Skeletal muscle tissue (tissue), 4 donors: Measurements from ENCODE around the gene NIN. TPM values are rescaled to one million over a fixed set of nuclear protein-coding genes. Genes with fewer than 3 reads are reported as not detected.

Experiments
- H3K27ac ChIP-seq: one replicate; pipeline ENCODE4 v1.7.0; 2013; ENCODE audit warnings: mild to moderate bottlenecking, low read depth, low read length, inconsistent platforms
- H3K27me3 ChIP-seq, 3 donors: one replicate each; pipeline ENCODE4 v1.7.0; 2013; ENCODE audit warnings: low read length in 3 of 3; ENCODE audit not compliant: control insufficient read depth in 3 of 3, insufficient read depth in 3 of 3
- H3K36me3 ChIP-seq, 3 donors: one replicate each; pipeline ENCODE4 v1.7.0; 2013; ENCODE audit warnings: low read length in 3 of 3; ENCODE audit not compliant: control insufficient read depth in 3 of 3, insufficient read depth in 3 of 3
- H3K4me1 ChIP-seq, 3 donors: one replicate each; pipeline ENCODE4 v1.7.0; 2013; ENCODE audit warnings: low read length in 3 of 3, mild to moderate bottlenecking in 3 of 3; ENCODE audit not compliant: control insufficient read depth in 3 of 3, insufficient read depth in 3 of 3
- H3K4me3 ChIP-seq, 3 donors: one replicate each; pipeline ENCODE4 v1.7.0; 2013; ENCODE audit warnings: low read length in 3 of 3
- H3K9ac ChIP-seq, 3 donors: one replicate each; pipeline ENCODE4 v1.7.0; 2013; ENCODE audit warnings: low read length in 3 of 3, mild to moderate bottlenecking in 3 of 3, moderate library complexity in 2 of 3, low read depth in 1 of 3
- H3K9me3 ChIP-seq, 3 donors: one replicate each; pipeline ENCODE4 v1.7.0; 2013; ENCODE audit warnings: low read length in 3 of 3; ENCODE audit not compliant: control insufficient read depth in 3 of 3
- total RNA-seq: library from RNA; depleted of rRNA; stranded (reverse); fragments of >200 nt; gene quantifications from one replicate; pipeline ENCODE4 v1.2.3, GENCODE V29; 2014
- donor health status: Osteomylitis.

The NIN gene
- total RNA-seq, 1 donor from 2014 or later = 24.0 TPM

DNA sequence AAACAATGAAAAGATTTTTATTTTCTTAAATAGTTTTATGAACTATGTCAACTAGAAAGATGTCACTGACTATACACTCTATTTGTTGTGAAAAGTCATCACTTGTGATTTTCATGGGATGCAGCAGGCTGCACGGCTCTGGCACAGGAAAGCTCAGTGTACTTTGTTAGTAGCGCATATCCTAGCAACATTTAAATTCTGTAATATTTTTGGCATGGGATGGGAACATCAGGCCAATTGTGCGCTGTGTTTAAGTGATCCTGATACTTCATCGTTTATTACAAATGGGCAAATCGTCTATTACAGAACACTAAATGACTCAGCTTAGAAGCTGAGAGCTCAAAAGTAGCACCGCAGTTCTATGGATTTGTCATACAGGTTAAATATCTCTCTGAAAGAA is 102.1 kb downstream of the NIN start:
- Histone ChIP-seq H3K4me1 (no peaks in the 10 kb centered on the region), H3K9ac (no peak overlapping the region), H3K9me3 (no peaks in the 10 kb centered on the region), H3K27ac (no peak overlapping the region), H3K27me3 (no peaks in the 10 kb centered on the region), H3K4me3 (no peak overlapping the region), H3K36me3 (peaks cover 33 to 77% (median 55%) of the 10 kb centered on the region in 3 donors)

DNA sequence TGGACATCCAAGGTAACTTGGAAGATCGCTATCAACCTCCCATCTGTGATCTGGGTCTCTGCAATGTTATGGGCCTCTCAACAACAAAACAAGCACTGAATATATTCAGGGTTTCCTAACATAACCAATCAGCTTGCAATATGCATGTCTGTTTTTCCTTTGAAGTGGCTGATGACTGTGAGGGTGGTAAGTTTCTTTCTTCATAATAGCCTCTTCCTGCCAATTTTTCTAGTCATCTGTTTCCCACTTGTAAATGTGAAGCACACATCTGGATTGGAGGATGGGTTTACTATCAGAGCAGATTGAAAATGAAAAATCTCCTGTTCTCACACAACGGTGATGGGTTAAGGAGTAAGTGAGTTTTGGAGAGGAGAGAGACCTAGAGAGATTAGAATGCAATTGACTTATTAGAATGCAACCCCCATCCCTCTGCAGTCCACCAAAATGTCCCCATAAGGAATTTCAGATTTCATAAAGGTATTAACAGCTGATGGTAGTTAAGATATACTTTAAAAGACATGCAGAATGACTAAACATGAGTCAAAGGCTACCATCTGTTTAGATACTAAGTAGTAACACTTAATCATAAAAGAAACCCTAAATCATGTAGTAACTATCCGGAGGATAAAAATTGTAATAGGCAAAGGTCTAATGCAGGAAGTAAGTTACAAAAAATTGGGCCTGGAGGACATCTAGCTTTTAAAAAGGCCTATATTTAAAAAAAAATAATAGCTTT is 104.4 kb downstream of the NIN start:
- Histone ChIP-seq H3K27ac (no peak overlapping the region), H3K4me1 (no peaks in the 10 kb centered on the region), H3K36me3 (peaks cover 33 to 65% (median 62%) of the 10 kb centered on the region in 3 donors), H3K27me3 (no peaks in the 10 kb centered on the region), H3K4me3 (no peak overlapping the region), H3K9ac (no peak overlapping the region), H3K9me3 (no peaks in the 10 kb centered on the region)

DNA sequence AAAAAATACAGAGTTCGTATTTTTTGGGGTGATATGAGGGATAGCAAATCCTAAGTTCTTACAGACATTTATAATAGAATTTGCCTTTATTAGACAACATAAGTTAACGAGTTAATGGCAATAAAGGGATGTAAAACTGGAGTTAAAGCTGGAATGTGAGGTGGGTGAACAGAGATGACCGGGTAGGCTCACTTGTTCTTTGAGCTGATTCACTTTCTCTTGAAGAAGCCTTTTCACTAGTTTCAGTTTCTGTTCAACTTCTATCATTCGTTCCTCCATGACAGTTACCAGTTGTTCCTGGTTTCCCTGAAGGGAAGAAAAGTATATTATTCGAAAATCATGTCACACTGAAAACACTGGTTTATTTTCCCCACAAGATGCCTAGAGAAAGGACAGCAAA is 105.2 kb downstream of the NIN start:
- H3K9ac ChIP-seq = no peak overlapping the region
- no peaks in the 10 kb centered on the region for H3K9me3 ChIP-seq
- H3K27ac ChIP-seq = no peak overlapping the region
- no peaks in the 10 kb centered on the region for H3K4me1 ChIP-seq
- H3K27me3 ChIP-seq = no peaks in the 10 kb centered on the region
- H3K36me3 ChIP-seq = peaks cover 33 to 61% (median 59%) of the 10 kb centered on the region in 3 donors
- no peak overlapping the region for H3K4me3 ChIP-seq

DNA sequence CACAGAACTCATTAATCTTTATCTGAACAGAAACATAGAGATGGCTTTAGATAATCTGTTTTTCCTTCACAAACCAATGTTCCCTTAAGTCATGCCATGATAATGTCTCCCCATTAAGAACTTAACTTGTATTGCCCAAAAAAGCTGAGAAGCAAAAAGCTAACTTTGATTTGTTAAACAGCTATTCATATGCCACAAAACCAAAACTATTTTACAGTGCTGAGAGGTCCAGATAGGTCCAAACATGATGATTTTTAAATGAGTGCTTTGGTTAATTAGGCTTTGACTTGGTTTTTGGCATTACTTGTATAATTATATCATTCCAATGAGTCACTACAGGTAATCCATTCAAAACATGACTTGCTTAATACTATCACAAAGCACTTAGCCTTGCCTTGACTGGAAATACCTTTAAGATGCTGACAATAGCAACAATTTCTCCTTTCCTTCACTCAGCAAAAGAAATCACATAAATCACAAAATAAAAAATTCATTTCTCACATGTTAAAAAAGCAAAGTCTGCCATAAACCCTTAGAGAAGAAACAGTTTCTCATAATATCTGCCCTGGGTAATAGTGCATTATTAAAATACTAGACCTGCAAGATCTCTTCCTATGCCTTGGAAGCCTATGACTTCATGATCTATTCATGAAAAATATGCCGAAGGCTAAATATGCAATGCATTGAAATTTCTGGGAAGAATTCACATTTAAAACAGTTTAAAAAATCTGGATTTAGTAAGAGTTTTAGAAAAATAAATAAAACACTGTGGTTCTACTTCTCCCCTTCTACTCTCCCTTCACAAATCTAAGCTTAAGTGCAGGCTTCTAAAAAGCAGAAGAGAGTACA is 110.8 kb downstream of the NIN start:
- Histone ChIP-seq H3K9ac (no peak overlapping the region), H3K27me3 (no peaks in the 10 kb centered on the region), H3K9me3 (no peaks in the 10 kb centered on the region), H3K4me3 (no peak overlapping the region), H3K27ac (no peak overlapping the region), H3K4me1 (no peaks in the 10 kb centered on the region), H3K36me3 (peaks cover 8 to 24% (median 16%) of the 10 kb centered on the region in 3 donors)

DNA sequence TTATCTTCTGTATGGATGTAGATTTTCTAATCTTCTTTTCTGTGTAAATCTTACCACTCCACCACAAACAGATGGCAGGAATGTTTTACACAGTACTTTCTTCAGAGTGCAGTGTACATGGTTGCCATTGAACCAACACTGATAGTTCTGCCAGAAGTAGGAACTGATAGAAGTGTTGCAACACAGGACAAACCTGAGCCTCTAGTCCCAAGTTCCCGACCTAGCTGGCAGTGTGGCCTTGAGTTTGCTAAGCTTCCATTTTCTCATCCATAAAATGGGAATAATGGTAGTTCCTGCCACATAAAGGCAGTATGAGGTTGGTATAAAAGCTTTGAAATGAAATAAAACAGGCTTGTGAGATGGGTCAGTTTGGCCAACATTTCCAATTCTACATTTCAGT is 112.0 kb downstream of the NIN start:
- Histone ChIP-seq H3K27ac (no peak overlapping the region), H3K27me3 (no peaks in the 10 kb centered on the region), H3K9ac (no peak overlapping the region)

DNA sequence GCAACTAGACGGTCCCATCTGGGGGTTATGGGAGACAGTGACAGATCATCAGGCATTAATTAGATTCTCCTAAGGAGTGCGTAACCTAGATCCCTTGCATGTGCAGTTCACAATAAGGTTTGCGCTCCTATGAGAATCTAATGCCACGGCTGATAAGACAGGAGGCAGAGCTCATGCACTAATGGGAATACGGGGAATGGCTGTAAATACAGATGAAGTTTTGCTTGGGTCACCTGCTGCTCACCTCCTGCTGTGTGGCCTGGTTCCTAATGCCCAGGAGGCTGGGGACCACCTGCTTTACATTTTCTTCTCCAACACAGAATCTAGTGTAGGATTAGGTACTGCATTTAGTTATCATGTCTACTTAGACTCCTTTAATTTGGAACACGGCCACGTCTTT is 113.2 kb downstream of the NIN start:
- Histone ChIP-seq H3K36me3 (peaks cover 0 to 11% (median 4%) of the 10 kb centered on the region in 3 donors), H3K27me3 (no peaks in the 10 kb centered on the region), H3K9ac (no peak overlapping the region), H3K4me1 (no peaks in the 10 kb centered on the region), H3K4me3 (no peak overlapping the region), H3K9me3 (no peaks in the 10 kb centered on the region), H3K27ac (no peak overlapping the region)

More for the DNA sequence above, 112.0 kb downstream of the NIN start:
- Histone ChIP-seq H3K4me1 (no peaks in the 10 kb centered on the region), H3K9me3 (no peaks in the 10 kb centered on the region), H3K36me3 (peaks cover 0 to 17% (median 4%) of the 10 kb centered on the region in 3 donors), H3K4me3 (no peak overlapping the region)

DNA sequence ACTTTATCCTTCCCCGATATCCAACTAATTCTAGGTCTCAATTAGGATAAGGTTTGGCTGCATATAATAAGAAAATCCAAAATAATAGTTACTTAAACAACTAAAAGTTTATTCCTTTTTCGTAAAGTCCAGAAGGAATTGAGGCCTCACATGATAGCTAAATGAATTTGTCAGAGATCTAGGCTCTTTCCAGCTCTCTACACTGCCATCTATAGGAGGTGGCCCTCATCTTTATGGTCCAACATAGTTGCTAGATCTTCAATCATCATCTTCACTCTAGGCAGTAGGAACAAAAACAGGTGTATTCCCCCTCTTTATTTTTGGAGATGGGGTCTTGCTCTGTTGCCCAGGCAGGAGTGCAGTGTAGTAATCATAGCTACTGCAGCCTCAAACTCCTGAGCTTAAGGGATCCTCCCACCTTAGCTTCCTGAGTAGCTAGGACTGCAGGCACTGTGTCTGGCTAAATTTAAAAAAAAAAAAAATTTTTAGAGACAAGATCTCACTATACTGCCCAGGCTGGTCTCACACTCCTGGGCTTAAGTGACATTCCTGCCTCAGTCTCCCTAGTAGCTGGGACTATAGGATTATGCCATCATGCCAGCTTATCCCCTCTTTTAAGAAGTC is 116.4 kb downstream of the NIN start:
- H3K27ac ChIP-seq = no peak overlapping the region
- H3K27me3 ChIP-seq = no peaks in the 10 kb centered on the region
- no peak overlapping the region for H3K4me3 ChIP-seq
- no peaks in the 10 kb centered on the region for H3K4me1 ChIP-seq
- H3K9ac ChIP-seq = no peak overlapping the region
- no peaks in the 10 kb centered on the region for H3K36me3 ChIP-seq
- no peaks in the 10 kb centered on the region for H3K9me3 ChIP-seq

DNA sequence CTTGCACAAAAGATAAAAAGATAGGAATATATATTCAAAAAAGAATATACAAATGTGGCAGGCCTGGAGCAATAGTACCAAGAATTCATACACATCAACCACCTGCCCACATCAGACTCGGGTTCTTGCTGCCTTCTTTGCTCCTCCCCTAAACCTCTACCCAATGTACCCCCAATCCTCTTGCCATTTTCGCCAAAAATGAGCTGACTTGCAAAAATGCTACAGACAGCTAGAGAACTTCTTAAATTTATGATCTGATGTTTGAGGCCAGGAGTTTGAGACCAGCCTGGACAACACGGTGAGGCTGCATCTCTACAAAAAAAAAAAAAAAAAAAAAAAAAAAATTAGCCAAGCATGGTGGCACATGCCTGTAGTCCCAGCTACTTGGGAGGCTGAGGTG is 119.9 kb downstream of the NIN start:
- Histone ChIP-seq H3K27me3 (no peaks in the 10 kb centered on the region), H3K36me3 (no peaks in the 10 kb centered on the region), H3K9ac (no peak overlapping the region), H3K4me1 (no peaks in the 10 kb centered on the region), H3K9me3 (no peaks in the 10 kb centered on the region), H3K4me3 (no peak overlapping the region), H3K27ac (no peak overlapping the region)

DNA sequence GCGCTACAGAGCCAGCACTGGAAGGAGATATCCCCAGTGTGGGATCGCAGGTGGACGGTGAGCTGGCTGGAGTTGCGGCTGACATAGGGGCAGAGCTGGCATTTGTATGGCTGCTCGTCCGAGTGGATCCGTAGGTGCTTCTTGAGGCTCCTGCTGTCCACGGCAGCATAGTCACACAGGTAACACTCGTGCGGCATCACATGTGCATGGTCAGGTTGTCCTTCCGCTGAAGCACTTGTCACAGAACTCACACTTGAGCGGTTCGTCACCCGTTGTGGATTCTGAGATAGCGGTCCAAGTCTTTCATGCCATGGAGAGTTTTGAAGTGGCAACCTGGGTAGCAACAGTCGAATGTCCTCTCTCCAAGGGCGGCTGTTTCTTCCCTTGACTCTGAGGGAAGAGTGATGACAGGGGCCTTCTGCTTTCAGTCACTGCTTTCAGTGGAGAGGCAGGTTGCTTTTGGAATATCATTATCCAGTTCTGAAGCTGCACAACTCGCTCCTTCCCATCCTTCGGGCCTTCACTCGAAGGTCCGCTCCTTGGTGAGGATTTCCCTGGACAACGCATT is 125.9 kb downstream of the NIN start:
- Histone ChIP-seq H3K4me3 (no peak overlapping the region), H3K9ac (no peak overlapping the region), H3K27ac (no peak overlapping the region), H3K27me3 (peaks cover 3 to 4% (median 4%) of the 10 kb centered on the region in 3 donors), H3K9me3 (no peaks in the 10 kb centered on the region), H3K4me1 (no peaks in the 10 kb centered on the region), H3K36me3 (no peaks in the 10 kb centered on the region)
